HG02588 (cell line): ENCODE results near the gene B4GALT4.

Source experiments
- ATAC-seq: cut with Tn5 transposase; IDR thresholded peaks from one replicate; pipeline ENCODE4 v1.9.1; 2021; ENCODE audit warnings: mild to moderate bottlenecking, moderate library complexity; ENCODE audit not compliant: unreplicated experiment

Gene B4GALT4

DNA sequence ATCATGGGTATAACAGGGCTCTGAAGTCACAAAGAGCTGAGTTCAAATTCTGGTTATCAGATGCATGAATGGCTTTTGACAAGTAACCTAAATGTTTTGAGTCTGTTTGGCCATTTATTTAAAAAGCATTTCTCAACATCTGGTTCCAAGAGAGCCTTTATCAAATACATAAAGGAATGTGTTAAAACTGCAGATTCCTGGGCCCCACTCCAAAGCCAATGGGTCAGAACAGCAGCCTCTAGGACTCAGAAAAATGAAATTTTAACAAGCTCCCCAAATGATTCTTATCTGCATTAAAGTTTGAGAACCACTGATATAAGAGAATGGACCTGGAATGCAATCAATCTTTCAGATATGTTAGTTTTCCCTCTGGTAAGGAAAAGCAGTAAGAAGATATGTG lies 3.4 kb downstream of the B4GALT4 start:
- ATAC-seq = no peak

DNA sequence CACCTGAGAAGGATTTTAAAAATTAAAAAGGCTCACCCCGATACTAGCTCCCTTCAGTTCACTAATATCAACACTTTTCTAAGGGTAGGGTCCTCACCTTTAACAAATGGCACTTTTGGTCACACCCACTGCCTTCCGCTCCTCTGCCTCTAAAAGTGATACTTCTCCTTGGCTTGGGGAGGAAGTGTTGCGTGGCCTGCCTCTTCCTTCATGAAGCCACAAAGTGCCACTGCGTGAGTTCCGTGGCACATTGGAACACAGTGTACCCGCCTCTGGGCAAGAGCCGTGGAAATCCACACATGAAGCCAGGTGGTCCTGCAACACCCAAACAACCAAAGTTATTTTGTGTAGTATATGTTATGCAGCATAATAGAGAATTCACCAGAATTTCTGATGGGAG lies 3.9 kb downstream of the B4GALT4 start:
- no peak for ATAC-seq

DNA sequence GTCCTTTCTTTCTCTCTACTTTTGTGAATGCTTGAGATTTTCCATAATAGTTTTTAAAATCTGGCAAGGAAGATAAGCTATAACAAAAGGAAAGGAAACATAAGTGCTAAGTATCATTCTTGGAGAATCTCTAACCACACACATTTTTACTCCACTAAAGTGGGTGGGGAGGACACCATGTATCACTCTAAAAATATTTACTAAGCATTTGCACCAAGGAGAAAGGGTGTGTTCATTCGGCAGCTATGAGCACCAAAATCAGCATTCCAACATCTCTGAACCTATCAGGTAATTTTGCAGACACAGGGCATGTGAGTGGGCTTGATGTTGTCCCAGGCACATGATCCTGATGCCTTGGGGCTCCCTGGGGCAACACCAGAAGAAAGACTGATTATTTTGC lies 5.5 kb downstream of the B4GALT4 start:
- ATAC-seq = no peak

DNA sequence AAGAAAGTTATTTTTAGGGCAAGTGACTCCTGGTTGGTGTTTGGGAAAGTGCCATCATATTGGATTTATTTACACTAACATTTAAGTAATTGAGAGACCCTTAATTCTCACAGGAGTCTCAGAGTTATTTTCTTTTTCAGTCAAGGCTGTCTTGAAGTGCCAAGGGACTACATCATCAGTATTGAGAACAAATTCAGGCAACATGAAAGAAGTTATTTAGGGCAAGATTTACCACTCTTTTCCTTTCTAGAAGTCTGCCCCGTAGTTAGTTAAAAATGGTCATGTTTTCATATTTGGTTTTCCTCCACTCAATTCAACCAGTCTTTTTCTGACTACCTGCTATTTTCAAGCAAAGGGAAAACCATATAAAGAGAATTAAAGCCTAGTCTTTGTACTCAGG lies 6.1 kb downstream of the B4GALT4 start:
- no peak for ATAC-seq

DNA sequence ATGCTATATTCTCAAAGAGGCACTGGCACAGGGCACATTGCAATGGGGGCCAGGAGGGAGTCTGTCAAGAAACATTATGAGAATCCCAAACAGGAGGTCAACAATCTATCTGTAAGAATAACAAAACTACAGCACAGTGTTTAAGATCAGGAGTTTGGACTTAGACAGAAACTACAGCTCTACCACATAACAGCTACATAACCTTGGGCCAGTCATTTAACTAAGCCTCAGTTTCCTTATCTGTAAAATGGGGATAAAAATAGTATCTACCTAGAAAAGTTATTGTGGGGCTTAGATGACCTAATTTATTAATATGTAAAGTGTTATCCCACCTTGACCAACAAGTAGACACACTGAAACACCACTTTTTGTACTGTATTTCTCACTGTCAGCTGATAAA lies 9.9 kb downstream of the B4GALT4 start:
- ATAC-seq = no peak

DNA sequence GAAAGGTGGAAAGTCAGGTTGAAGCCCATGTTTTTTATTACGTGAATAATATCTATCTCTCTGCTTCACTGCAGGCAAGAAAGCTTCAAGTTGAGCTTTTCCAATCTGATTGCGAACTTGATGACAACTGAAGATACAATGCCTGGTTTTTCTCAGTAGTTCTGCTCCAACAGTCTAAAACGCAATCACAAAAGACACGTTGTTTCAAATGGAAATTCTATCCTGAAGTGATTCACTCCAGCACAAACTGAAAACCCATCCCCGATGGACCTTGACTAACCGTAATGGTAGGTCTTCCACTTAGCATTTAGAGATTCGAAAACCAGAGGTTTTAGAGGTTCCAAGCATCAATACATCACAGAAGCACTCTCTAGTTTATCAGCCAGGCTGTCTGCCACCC lies 10.6 kb downstream of the B4GALT4 start:
- no peak for ATAC-seq

DNA sequence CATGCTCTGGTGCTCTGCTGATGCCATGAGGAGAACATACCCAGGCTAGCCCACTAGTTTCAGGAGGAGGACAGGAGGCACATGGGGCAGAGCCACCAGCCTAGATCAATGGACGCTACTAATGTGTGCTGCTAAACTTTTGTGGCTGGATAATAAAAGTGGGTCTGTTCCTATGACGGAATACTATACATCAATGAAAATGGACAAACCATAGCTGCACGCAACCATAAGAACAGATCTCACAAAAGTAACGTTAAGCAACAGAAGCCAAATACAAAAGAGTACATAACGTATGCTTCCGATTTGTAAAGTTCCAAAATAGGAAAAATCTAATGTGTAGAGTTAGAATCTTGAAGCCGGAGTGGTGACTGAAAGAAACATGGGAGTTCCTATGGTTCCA lies 11.5 kb downstream of the B4GALT4 start:
- no peak for ATAC-seq

DNA sequence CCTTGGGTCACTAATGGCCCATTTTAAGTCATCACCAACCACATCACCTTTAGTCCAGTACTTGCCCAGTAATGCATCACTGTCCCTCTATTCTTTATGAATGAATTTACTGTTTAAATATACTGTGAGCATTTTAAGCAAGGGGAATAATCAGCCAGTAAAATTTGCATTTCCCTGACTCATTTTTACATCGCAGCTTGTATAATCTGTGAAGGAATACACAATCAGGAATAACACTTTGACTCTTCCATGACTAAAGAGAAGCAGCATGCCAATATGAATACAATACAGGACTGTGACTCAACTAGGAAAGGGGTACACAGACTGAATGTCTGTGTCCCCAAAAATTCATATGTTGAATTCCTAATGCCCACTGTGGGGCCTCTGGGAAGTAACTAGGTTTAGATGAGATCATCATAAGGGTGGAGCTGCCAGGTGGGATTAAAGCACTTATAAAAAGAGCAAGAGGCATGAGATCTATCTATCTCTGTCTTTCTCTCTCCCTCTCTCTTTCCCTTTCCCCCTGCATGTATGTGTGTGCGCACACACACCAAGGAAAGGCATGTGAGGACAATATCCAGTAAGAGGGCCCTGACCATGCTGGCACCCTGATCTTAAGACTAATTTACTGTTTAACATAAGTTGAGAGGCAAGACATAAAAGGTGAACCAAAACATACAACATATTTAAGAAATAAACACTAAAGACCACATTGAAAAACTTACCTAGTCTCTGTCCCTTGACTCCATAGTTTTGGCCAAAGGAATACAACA lies 12.1 kb downstream of the B4GALT4 start:
- ATAC-seq = no peak

DNA sequence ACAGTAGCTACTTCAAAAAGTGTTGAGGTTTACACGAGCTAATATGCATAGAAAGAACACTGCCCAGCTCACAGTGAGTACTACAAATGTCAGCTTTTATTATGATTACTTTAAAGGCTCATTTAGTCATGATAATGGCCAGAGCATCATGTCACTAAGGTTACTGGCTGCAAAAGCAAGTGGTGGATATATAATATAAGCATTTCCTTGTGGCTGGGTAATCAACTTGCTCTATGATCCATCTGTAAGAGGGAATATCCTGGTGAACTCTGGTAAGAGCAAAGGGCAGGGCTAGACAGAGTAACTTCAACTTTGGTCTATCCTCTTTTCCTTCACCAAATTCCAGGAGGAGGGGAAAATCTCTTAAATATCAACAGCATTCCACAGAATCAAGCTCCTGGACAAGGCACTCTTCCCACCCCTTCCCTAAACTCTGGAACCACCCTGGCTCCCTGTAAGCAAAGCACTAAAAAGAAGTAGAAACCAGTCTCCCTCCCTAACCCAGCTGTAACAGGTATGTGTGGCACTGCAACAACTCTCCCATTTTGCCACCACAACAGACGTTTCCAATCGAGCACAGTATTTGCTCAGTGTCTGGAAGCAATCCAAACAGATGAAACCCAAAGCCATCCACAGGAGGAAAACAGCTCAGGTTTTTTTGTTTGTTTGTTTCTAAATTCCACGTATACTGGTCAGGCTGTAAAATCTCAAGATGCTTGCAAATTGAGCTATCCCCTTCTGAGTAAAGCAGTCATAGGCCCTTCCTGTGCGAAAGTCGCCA lies 13.4 kb downstream of the B4GALT4 start:
- no peak for ATAC-seq

DNA sequence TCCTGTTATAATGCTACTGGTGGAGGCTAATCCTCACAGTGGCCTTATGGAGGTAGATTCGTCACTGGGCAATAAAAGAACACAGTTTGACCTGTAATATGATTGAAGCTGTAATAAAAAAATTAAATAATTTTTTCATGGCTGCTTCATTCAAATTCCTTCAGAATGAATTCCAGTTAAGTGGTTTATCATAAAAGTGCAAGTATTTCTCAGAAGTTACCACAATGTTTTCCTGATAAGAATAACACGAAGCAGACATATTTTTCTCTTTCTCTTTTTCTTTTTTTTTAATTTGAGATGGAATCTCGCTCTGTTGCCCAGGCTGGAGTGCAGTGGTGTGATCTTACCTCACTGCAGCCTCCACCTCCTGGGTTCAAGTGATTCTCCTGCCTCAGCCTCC lies 15.6 kb downstream of the B4GALT4 start:
- no peak for ATAC-seq

DNA sequence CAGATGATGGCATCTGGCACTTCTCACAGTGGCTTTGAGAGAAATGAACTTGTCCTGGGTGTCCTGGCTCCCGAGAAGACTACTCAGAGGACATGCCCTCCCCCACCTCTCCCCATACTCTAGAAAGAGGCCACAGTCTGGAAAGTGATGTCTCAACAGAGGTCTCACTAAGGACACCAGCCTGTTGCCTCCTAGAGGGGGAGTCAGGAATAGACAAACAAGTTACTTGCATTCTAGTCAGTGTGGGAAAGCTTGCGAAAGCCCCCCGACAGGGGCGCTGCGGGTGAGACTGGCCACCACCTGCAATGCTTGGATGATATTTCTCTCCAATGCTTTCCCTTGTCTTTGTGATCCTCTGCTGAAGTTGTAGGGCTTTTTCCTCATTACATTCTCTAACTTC lies 17.2 kb downstream of the B4GALT4 start:
- no peak for ATAC-seq

DNA sequence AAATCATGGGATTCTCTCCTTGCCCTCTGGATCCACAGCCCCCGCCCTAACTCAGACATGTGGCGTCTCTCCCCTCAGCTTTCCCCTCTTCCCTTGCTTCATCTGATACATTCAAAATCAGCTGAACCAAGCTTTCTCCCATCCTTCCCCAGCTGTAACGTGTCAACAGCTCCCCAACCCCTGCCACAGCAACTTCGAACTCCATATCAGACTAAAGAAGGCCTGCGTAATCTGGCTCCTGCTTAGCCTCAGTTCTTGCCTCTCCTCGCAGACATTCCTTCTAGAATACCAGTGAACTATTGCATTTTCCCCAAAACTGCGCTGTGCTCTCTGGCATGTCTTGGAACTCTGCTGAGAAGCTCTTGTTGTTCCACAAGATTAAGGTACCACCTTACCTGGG lies 18.3 kb downstream of the B4GALT4 start:
- no peak for ATAC-seq

DNA sequence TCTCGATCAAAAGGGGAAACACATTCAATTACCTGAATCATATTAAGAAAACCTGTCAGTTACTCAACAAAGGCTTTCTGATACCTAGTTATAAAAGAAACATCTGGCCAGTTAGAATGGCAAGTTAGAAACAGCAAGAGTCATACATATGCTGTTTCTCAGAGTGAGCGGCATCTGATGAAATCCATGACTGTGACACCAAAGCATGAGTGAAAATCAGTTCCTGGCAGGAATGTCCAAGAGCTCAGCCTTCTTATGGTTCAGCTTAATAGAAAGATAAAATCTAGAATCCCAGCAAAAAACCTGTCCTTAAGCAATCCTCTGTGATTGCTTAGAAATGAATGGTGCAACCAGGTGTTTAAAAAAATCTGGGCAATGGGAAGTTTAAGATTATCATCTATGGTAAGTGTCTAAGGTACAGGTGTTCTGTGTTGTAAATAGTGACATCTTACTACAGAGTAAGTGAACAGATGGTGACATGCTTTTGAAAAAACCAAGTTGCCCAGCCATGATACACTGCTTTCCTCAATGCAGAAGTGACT lies 18.8 kb downstream of the B4GALT4 start:
- ATAC-seq = no peak

DNA sequence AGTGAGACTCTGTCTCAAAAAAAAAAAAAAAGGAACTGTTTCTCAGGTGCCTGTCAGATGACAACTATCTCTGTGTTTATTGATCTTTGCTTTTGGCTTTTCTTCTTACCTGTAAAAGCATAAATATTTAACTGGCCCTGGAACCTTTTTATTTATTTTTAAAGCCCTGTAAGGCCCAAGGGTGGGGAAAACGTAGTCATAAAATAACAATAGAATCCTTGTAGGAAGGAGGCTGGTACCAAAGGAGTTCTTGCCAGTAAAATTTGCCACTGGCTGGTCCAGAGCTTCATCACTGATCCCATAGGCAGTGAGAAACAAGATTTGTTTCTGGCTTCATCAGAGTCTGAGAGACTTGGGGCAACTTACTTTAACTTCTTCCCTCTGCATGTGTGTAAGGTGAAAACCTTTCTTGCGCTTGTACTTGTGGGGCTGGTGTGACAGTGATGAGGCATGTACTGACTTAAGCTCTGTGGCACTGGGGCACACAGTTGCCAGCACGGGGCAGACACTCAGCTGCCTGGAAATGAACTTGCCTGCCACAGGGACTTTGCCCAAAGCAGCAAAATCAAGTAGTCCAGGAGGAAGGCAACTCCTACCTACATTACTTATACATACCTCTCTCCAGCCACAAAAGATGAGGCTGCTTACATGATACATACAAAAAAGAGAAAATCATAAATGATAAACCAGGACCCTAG lies 19.6 kb downstream of the B4GALT4 start:
- ATAC-seq = no peak

DNA sequence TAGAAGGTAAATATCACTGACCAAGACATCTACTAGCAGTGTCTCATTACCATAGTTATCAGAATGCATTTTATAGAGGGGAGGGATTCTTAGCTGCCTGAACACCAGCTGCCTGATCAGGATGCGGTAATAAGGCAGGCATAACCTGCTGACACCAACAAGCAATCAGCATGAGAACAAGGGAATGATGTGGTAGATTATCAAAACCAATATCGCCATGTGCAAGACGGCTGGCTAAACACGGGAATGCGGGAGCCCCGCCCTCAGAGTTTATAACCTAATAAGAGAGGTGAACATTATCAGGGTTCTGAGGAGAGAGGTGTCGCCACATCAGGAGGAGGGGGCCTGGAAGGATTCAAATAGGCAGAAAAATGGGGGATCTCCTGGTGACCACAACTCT lies 20.5 kb downstream of the B4GALT4 start:
- ATAC-seq = no peak

DNA sequence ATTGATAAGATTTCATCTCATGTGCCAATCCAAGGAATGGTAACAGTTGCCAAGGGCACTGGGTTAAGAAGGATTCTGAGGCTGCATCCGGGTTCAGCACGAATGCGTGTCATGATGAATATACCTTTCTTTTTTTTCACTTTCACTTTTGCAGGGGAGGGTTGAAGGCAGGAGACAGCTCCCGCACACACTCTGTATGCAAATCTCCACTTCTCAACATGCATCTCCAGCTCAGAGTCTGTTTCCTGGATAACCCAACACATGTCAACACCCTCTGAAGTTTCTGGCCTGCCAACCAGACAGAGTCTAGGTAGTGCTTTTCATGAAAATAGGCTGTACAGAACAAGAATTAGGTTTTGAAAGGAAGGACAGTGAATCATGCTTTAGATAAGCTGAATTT lies 21.6 kb downstream of the B4GALT4 start:
- ATAC-seq = peak; percentile 98

DNA sequence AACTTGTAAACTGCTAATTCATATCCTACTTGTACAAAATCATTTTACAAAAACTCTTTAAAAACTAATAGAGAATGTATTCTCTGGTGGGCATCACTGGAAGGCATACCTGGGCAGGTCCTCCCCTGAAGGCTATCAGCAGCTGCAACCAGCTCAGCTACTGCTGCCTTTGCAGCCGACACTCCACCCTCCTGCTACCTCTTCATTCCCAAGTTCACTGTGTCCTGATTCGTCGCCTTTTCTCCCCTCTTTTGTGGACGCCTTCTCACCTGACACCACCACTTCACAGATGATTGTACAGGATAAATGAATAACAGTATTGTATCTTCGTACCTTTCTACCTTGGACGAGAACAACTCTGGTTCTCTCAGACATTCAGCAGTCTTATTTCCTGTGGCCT lies 28.9 kb downstream of the B4GALT4 start:
- no peak for ATAC-seq

DNA sequence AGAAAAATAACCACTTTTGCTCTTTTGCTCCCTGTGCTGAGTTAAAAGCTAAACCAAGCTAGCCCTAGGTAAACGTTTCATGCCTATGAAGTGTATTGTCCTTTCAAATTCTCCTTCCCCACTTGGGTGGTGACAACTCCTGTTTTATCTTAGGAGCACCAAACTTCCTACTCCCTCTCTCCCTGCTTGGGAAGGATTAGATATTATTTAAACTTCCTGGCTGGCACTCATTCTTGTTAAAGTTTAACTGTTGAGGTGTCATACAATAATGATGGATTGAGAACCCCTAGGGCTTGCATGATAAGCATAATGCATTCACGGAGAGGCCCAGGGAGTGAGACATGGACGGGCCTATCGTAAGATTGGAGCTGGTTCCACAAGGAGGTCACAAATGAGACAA lies 29.5 kb downstream of the B4GALT4 start:
- no peak for ATAC-seq

DNA sequence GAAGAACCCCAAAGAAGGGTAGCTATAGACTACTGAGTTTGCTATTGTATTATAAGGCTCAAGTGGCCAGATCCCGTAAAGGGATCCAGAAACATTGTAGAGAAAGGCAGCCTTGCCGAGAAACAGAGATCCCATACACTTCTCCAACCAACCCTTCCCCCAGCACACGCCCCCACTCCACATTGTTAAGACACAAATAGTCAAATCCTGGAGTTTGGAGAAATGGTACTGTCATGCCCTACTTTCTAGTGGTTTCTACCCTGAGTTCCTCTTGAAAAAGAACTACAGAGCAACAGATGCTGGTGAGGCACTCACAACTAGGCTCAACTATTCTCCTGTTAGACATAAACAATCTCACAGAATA lies 33.2 kb downstream of the B4GALT4 start:
- ATAC-seq = no peak

DNA sequence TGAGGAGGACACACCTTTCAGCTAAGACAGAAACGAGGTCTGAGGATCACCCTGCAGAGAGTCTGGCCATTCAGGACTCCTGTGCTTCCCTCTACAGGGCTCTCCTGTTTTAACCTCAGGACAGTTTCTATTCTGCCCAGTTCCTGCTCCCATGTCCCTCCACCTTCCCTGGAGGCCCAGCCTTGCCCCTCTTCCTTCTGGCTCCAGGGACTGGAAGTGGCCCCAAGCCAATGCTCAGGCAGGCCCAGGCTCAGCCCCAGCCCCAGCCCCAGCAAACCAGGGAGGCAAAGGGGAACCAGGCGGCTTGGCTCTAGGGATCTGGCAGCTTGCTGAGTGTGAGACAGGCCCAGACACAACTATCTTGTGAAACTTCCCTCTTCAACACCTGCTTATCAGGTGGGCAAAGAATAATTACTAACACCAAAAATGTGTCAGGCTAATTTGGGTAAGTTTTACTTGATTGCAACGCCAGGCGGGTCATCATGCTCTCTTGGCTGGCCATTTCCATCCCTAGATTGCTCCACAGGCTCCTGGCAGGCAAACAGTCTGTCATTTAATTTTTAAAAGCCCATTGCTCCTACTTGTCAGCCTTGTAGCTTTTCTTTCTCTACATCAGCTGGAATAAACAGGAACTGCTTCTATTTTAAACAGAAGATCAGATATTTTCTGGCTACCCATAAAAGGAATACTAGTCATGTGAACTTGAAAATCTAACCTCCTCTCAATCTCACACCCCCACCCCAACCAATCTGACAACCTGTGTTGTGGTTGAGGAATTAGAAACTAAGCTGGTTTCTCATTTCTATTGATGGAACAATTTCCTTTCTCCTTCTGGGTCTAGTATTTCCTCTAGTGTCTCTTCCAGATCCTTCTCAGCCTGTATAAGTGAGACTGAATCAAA lies 33.8 kb downstream of the B4GALT4 start:
- ATAC-seq = no peak

DNA sequence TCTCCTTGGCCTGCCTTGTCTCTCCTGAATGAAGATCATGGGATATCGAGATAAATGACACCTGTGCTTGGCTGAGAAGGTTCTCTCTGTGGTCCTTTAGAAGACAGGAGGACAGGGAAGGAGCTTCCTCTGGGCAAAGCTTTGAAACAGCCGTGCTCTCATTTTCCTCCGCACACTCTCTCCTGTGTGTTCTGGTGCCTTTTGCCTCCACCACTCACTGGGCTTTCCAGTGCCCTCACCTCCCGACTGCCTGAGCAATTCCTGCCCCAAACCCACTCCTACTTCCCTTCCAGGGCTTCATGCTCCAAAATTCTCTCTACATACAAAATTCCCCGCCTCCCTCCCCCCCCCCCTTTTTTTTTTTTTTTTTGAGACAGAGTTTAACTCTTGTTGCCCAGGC lies 35.0 kb downstream of the B4GALT4 start:
- ATAC-seq = no peak
